GM12878 (cell line): ENCODE results near the gene GRIA4. TPM values are rescaled to one million over a fixed set of nuclear protein-coding genes. Genes with fewer than 3 reads are reported as not detected.

Source experiments
- ATAC-seq: fragments of 200-7000 bp; cut with Tn5 transposase; 3 replicates; pipeline ENCODE4 v1.9.1; 2020; ENCODE audit warnings: mild to moderate bottlenecking, moderate library complexity
- BruUV-seq: library from RNA; stranded (reverse); fragments of 400-500 nt; replicated peaks from 2 replicates; lab custom pipeline; 2021; lab: Mats Ljungman, UMichigan
- CTCF ChIA-PET: fragments of 300-600 bp; sonication (Branson Sonifier 250); formaldehyde crosslinking; extraction: SDS; loops from one replicate; lab custom pipeline; 2021; ENCODE audit warnings: inconsistent platforms; lab: Yijun Ruan, JAX
- POLR2A ChIA-PET: fragments of 350-600 bp; formaldehyde crosslinking; extraction: SDS; loops from one replicate; lab custom pipeline; 2021; ENCODE audit warnings: inconsistent platforms; lab: Charles Lee
- RAD21 ChIA-PET: fragments of 300-600 bp; sonication (Branson Sonifier 250); formaldehyde crosslinking; loops from one replicate; lab custom pipeline; 2023; ENCODE audit warnings: antibody characterized with exemption; ENCODE audit not compliant: unreplicated experiment; lab: Charles Lee
- SMC1A ChIA-PET: fragments of 300-600 bp; sonication (Branson Sonifier 250); formaldehyde crosslinking; loops from one replicate; lab custom pipeline; 2023; ENCODE audit not compliant: unreplicated experiment, uncharacterized antibody; lab: Charles Lee
- DNase-seq: peaks from one replicate; pipeline ENCODE4 v3.0.0-alpha.2; 2011; ENCODE audit warnings: low read depth, low spot score
- FAIRE-seq: peaks from 3 replicates; lab custom pipeline; 2011; peaks lifted over from hg19 to GRCh38; lab: Jason Lieb, UNC
- H2AFZ ChIP-seq: 2 replicates; pipeline ENCODE4 v1.6.0; 2011; ENCODE audit warnings: low read depth, low read length, control low read depth; ENCODE audit not compliant: control insufficient read depth
- H3K27ac ChIP-seq: 2 replicates; pipeline ENCODE4 v1.5.1; 2011; ENCODE audit warnings: control low read depth; ENCODE audit not compliant: control insufficient read depth, insufficient read depth
- H3K27me3 ChIP-seq, 2 experiments: replicated peaks in 1 of 2; 2 replicates each; pipeline versions ENCODE4 v1.6.0 to v1.6.1; 2011; ENCODE audit warnings: low read length in 1 of 2; ENCODE audit not compliant: control insufficient read depth in 2 of 2, insufficient read depth in 2 of 2
- H3K36me3 ChIP-seq, 2 experiments: 2 replicates each; pipeline ENCODE4 v1.5.1; 2011; ENCODE audit warnings: low read length in 1 of 2; ENCODE audit not compliant: control insufficient read depth in 2 of 2, insufficient read depth in 2 of 2
- H3K4me1 ChIP-seq: 2 replicates; pipeline ENCODE4 v1.6.1; 2011; ENCODE audit warnings: mild to moderate bottlenecking, low read length, moderate library complexity, mixed read lengths; ENCODE audit not compliant: control insufficient read depth, insufficient read depth
- H3K4me2 ChIP-seq: 2 replicates; pipeline ENCODE4 v1.6.0; 2011; ENCODE audit warnings: control low read depth; ENCODE audit not compliant: control insufficient read depth, insufficient read depth
- H3K4me3 ChIP-seq: fragments of 200-600 bp; sonication (generic); 2 replicates; pipeline ENCODE4 v1.5.1; 2016
- H3K79me2 ChIP-seq: 2 replicates; pipeline ENCODE4 v1.6.0; 2011; ENCODE audit warnings: low read length; ENCODE audit not compliant: control insufficient read depth, insufficient read depth
- H3K9ac ChIP-seq: 2 replicates; pipeline ENCODE4 v1.8.0; 2011; ENCODE audit warnings: low read length, control low read depth, mixed read lengths; ENCODE audit not compliant: control insufficient read depth, insufficient read depth
- H3K9me3 ChIP-seq: replicated peaks from 3 replicates; pipeline ENCODE4 v1.5.1; 2011; ENCODE audit warnings: mild to moderate bottlenecking, low read length; ENCODE audit not compliant: control insufficient read depth, insufficient read depth
- H4K20me1 ChIP-seq: 2 replicates; pipeline ENCODE4 v1.6.0; 2011; ENCODE audit not compliant: control insufficient read depth, insufficient read depth
- ATF2 ChIP-seq: IDR thresholded peaks from 2 replicates; pipeline ENCODE4 v1.6.1; 2012; ENCODE audit warnings: low read length, inconsistent platforms
- BMI1 ChIP-seq: fragments of 450-650 bp; IDR thresholded peaks from 2 replicates; pipeline ENCODE4 v1.6.1; 2016; ENCODE audit warnings: mild to moderate bottlenecking, moderate library complexity, borderline replicate concordance
- BRCA1 ChIP-seq: IDR thresholded peaks from 2 replicates; pipeline ENCODE4 v1.6.1; 2011; ENCODE audit warnings: low read depth, low read length, improper control_type of control experiment
- CEBPZ ChIP-seq: fragments of 150-350 bp; IDR thresholded peaks from 2 replicates; pipeline ENCODE4 v1.6.1; 2016; ENCODE audit warnings: low read depth, low read length
- EED ChIP-seq: sonication (generic); IDR thresholded peaks from 2 replicates; pipeline ENCODE4 v1.6.1; 2016; ENCODE audit warnings: antibody characterized with exemption, low read depth
- IKZF2 ChIP-seq, 2 experiments: fragments of 450-650 bp; IDR thresholded peaks; 2 replicates each; pipeline ENCODE4 v1.6.1; 2017; ENCODE audit warnings: mild to moderate bottlenecking in 2 of 2, moderate library complexity in 2 of 2
- IRF3 ChIP-seq: fragments of 450-650 bp; IDR thresholded peaks from 2 replicates; pipeline ENCODE4 v1.6.1; 2014; ENCODE audit warnings: mild to moderate bottlenecking
- IRF5 ChIP-seq: fragments of 450-650 bp; IDR thresholded peaks from 2 replicates; pipeline ENCODE4 v1.6.1; 2017; ENCODE audit warnings: borderline replicate concordance
- LARP7 ChIP-seq: fragments of 450-650 bp; IDR thresholded peaks from 2 replicates; pipeline ENCODE4 v1.6.1; 2017; ENCODE audit warnings: mild to moderate bottlenecking
- NFIC ChIP-seq: IDR thresholded peaks from 2 replicates; pipeline ENCODE4 v1.6.1; 2012; ENCODE audit warnings: low read depth, mild to moderate bottlenecking, inconsistent platforms, low read length, moderate library complexity
- NFYB ChIP-seq: IDR thresholded peaks from 2 replicates; pipeline ENCODE4 v1.6.1; 2011; ENCODE audit warnings: low read depth, mild to moderate bottlenecking, low read length, improper control_type of control experiment, moderate library complexity; ENCODE audit not compliant: insufficient read depth
- PAX8 ChIP-seq: fragments of 450-650 bp; IDR thresholded peaks from 2 replicates; pipeline ENCODE4 v1.6.1; 2017; ENCODE audit warnings: mild to moderate bottlenecking, moderate library complexity
- POLR2A ChIP-seq: IDR thresholded peaks from 2 replicates; pipeline ENCODE4 v1.6.1; 2011; ENCODE audit warnings: low read depth, mild to moderate bottlenecking, low read length
- POLR2AphosphoS2 ChIP-seq: IDR thresholded peaks from 2 replicates; pipeline ENCODE4 v1.6.1; 2011; ENCODE audit warnings: low read depth, mild to moderate bottlenecking, low read length, improper control_type of control experiment, moderate library complexity
- RAD51 ChIP-seq: fragments of 450-650 bp; IDR thresholded peaks from 2 replicates; pipeline ENCODE4 v1.6.1; 2016; ENCODE audit warnings: moderate library complexity, mild to moderate bottlenecking, inconsistent platforms
- SMAD1 ChIP-seq: fragments of 450-650 bp; IDR thresholded peaks from 2 replicates; pipeline ENCODE4 v1.6.1; 2018; ENCODE audit warnings: mild to moderate bottlenecking, low read depth; ENCODE audit not compliant: partially characterized antibody
- SP1 ChIP-seq: IDR thresholded peaks from one replicate; pipeline ENCODE4 v1.6.1; 2011; ENCODE audit warnings: low read depth, low read length
- SUPT20H ChIP-seq: IDR thresholded peaks from 2 replicates; pipeline ENCODE4 v1.6.1; 2011; ENCODE audit warnings: low read depth, mild to moderate bottlenecking, low read length, moderate library complexity, borderline replicate concordance; ENCODE audit not compliant: control insufficient read depth
- WGBS: methylation state at CpG from one replicate; pipeline ENCODE4 v1.1.6; 2016; ENCODE audit warnings: low lambda C conversion rate; ENCODE audit not compliant: insufficient replicate concordance, insufficient coverage; ENCODE audit errors: missing lambda C conversion rate; 5-methylcytosine and 5-hydroxymethylcytosine counted together
- in situ Hi-C: fragments of 300-500 bp; cut with MboI; formaldehyde crosslinking; loops from 9 replicates; pipeline ENCODE4 v1.14.3; 2018; ENCODE audit warnings: mixed read lengths
- intact Hi-C: fragments of 100-400 bp; cut with micrococcal nuclease; formaldehyde crosslinking; loops from one replicate; pipeline ENCODE4 v1.14.2; 2022; ENCODE audit not compliant: unreplicated experiment
- polyA plus RNA-seq, 11 experiments: library from polyadenylated mRNA; depleted of rRNA in 4 of 11; unstranded in 6 of 11; stranded (reverse) in 5 of 11; fragments of >200 nt; fragmentation: Nextera tagmentation in 4 of 11; fragmentation: Illumina TruSeq in 1 of 11; extraction: Ambion mirVana in 4 of 11; extraction: Trizol in 1 of 11; gene quantifications; 1 replicate in 1 of 11; 2 replicates in 10 of 11; pipeline versions ENCODE4 v1.2.1 to v1.2.3, GENCODE V29; 2011 to 2016; ENCODE audit warnings: inconsistent platforms in 2 of 11, missing spikeins in 2 of 11, low read depth in 1 of 11
- total RNA-seq, 4 experiments: library from RNA; depleted of rRNA in 3 of 4; stranded (reverse); fragments of >200 nt in 3 of 4; fragmentation: Illumina TruSeq in 1 of 4; extraction: Trizol in 1 of 4; gene quantifications; 2 replicates each; pipeline versions ENCODE4 v1.2.1 to v1.2.3, GENCODE V29; 2013 to 2021

Gene GRIA4
- total and polyA plus RNA-seq, 10 of the 15 experiments (the other 5 are each of a cell fraction or from before 2014, with no cell fraction given): 0.04 TPM; not detected in 9

GRCh38 chr11:105912666-105913065, 302.8 kb downstream of the GRIA4 start (continued):
- no peak for TF ChIP-seq NFYB
- no peak for TF ChIP-seq SMAD1
- TF ChIP-seq LARP7: no peak
- TF ChIP-seq IRF5: no peak

- Histone ChIP-seq H3K4me1 (no peaks in the 10 kb centered on the region), H3K9ac (no peak overlapping the region), H3K4me2 (no peak overlapping the region), H4K20me1 (0 out of 2 replicates have a peak, but pooled peaks cover 3% of the 10 kb centered on the region), H2AFZ (no peak overlapping the region), H3K36me3 (no peaks in the 10 kb centered on the region), H3K9me3 (no peaks in the 10 kb centered on the region), H3K79me2 (no peaks in the 10 kb centered on the region), H3K27ac (no peak overlapping the region), H3K27me3 (no peaks in the 10 kb centered on the region), H3K4me3 (no peak overlapping the region)
- intact Hi-C loops (no loop called here), in situ Hi-C loops (no loop called here)
- no TSS peak for BruUV-seq
- RAD21 ChIA-PET: no interaction called here
- CTCF ChIA-PET: no interaction called here
- WGBS: 51% methylated on average over 4 of the region's 4 CpGs
- no peak for ATAC-seq
- SMC1A ChIA-PET: no interaction called here
- POLR2A ChIA-PET: no interaction called here
- DNase-seq: no peak
- no peak for FAIRE-seq
- no peak for TF ChIP-seq ATF2
- TF ChIP-seq POLR2AphosphoS2: no peak
- TF ChIP-seq SUPT20H: no peak
- no peak for TF ChIP-seq BRCA1
- TF ChIP-seq POLR2A: no peak
- TF ChIP-seq RAD51: no peak
- no peak for TF ChIP-seq PAX8
- TF ChIP-seq IRF3: no peak
- TF ChIP-seq NFIC: no peak
- no peak for TF ChIP-seq IKZF2 (IDR thresholded peaks at IDR 0.05)
- TF ChIP-seq SP1: no peak
- no peak for TF ChIP-seq BMI1
- no peak for TF ChIP-seq CEBPZ
- no peak for TF ChIP-seq EED
Observed at GRCh38 chr11:105915021-105915420, 305.1 kb downstream of the GRIA4 start.
